ENCODE measurements around the gene PSMD1.

PSMD1 gene

DNA sequence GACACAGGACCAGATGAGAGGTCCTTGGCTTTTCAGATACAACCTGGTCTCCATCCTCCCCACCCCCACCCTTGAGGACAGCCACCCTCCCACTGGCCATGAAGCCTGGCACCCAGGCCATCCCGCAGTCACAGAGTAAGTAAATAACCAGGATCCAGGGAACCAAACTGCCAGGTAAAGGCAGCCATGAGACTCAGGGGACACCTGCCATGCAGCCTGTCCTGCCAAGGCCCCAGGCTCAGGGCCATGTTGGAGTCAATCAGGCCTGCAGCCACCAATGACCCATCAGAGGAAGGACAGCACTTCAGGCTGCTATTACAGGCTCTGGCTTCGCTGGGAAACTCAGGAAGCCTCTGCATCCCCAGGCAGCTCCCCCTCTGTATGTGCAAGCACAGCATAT is 45.1 kb upstream of the PSMD1 start:
- no peak overlapping the region for H3K4me3 ChIP-seq (ENCODE audit: low read depth in 1 of 2, low read length in 1 of 2)
- H3K36me3 ChIP-seq: no peaks in the 10 kb centered on the region
- H3K27ac ChIP-seq: no peak overlapping the region
- TF ChIP-seq, protein P1, sequence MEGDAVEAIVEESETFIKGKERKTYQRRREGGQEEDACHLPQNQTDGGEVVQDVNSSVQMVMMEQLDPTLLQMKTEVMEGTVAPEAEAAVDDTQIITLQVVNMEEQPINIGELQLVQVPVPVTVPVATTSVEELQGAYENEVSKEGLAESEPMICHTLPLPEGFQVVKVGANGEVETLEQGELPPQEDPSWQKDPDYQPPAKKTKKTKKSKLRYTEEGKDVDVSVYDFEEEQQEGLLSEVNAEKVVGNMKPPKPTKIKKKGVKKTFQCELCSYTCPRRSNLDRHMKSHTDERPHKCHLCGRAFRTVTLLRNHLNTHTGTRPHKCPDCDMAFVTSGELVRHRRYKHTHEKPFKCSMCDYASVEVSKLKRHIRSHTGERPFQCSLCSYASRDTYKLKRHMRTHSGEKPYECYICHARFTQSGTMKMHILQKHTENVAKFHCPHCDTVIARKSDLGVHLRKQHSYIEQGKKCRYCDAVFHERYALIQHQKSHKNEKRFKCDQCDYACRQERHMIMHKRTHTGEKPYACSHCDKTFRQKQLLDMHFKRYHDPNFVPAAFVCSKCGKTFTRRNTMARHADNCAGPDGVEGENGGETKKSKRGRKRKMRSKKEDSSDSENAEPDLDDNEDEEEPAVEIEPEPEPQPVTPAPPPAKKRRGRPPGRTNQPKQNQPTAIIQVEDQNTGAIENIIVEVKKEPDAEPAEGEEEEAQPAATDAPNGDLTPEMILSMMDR (IDR thresholded peaks at IDR 0.05): no peak
- H3K27me3 ChIP-seq: peaks cover 19% of the 10 kb centered on the region
- H3K4me1 ChIP-seq (ENCODE audit: control insufficient read depth in 1 of 2, insufficient read depth in 1 of 2, low read depth in 1 of 2, low read length in 1 of 2): no peaks in the 10 kb centered on the region
- no peaks in the 10 kb centered on the region for H3K9me3 ChIP-seq

DNA sequence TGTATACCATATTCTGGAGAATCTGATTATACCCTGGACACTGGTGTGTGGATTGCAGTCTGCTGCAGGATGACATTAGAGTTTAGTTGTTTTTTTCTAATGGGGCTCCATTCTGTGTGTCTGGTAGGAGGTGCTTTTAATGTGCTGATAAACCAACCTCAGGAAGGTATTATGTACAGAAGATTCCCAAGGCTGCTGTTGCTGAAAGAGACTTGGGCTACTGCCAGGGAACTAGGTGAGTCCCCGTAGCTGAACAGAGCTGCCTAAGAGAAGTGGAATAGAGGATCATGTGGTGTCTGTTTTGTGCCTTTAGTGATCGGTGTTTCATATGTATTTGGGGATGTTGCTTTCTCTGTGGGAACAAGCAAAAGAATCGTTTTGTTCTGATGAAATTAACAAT is 44.2 kb upstream of the PSMD1 start:
- H3K36me3 ChIP-seq: no peaks in the 10 kb centered on the region
- H3K4me3 ChIP-seq (ENCODE audit: low read depth in 1 of 2, low read length in 1 of 2): no peak overlapping the region
- TF ChIP-seq, protein P1 (IDR thresholded peaks at IDR 0.05): no peak
- H3K9me3 ChIP-seq: no peaks in the 10 kb centered on the region
- no peak overlapping the region for H3K27ac ChIP-seq
- H3K27me3 ChIP-seq: peaks cover 19% of the 10 kb centered on the region
- H3K4me1 ChIP-seq (ENCODE audit: control insufficient read depth in 1 of 2, insufficient read depth in 1 of 2, low read depth in 1 of 2, low read length in 1 of 2): no peaks in the 10 kb centered on the region

DNA sequence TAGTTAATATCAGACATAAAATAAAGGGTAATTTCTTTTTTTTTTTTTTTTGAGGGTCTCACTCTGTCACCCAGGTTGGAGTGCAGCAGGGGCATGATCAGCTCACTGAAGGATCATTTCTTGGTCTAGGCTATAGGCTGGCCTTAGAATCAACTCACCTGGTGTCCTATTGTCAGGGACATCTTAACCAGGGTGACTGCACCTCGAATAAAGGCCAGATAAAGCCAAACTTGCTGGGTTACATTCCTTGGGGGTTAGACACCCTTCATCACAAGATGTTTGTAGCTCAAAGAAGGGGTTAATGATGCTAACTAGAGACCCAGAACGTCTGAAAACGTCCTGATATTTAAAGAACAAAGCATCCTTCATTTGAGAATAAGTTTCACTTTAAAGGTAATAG is 42.8 kb upstream of the PSMD1 start:
- peaks cover 15% of the 10 kb centered on the region for H3K27me3 ChIP-seq
- H3K9me3 ChIP-seq: no peaks in the 10 kb centered on the region
- H3K4me1 ChIP-seq (ENCODE audit: control insufficient read depth in 1 of 2, insufficient read depth in 1 of 2, low read depth in 1 of 2, low read length in 1 of 2): no peaks in the 10 kb centered on the region
- H3K27ac ChIP-seq: no peak overlapping the region
- H3K36me3 ChIP-seq: no peaks in the 10 kb centered on the region
- TF ChIP-seq, protein P1 (IDR thresholded peaks at IDR 0.05): no peak
- no peak overlapping the region for H3K4me3 ChIP-seq (ENCODE audit: low read depth in 1 of 2, low read length in 1 of 2)

DNA sequence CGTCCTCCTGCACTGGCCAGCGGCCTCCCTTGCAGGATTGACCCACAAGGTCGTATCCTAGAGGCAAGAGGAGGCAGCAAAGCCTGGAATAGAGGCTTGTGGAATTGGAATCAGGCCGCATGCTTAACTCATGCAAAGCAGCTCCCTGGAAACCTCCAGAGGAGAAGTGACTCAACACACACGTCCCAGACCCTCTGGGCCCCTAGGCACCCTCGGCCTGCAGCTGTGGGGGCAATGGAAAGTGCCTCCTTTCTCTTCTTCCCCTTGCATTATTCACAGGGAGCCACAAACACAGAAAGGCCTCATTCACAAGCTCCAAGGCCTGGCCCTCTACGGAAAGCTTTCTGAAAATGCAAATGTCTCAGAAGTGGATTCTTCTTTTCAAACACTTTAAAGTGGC is 41.2 kb upstream of the PSMD1 start:
- TF ChIP-seq, protein P1 (IDR thresholded peaks at IDR 0.05): no peak
- Histone ChIP-seq H3K9me3 (no peaks in the 10 kb centered on the region), H3K36me3 (no peaks in the 10 kb centered on the region), H3K27ac (no peak overlapping the region), H3K4me3 (ENCODE audit: low read depth in 1 of 2, low read length in 1 of 2) (no peak overlapping the region), H3K27me3 (peaks cover 15% of the 10 kb centered on the region), H3K4me1 (ENCODE audit: control insufficient read depth in 1 of 2, insufficient read depth in 1 of 2, low read depth in 1 of 2, low read length in 1 of 2) (no peaks in the 10 kb centered on the region)

DNA sequence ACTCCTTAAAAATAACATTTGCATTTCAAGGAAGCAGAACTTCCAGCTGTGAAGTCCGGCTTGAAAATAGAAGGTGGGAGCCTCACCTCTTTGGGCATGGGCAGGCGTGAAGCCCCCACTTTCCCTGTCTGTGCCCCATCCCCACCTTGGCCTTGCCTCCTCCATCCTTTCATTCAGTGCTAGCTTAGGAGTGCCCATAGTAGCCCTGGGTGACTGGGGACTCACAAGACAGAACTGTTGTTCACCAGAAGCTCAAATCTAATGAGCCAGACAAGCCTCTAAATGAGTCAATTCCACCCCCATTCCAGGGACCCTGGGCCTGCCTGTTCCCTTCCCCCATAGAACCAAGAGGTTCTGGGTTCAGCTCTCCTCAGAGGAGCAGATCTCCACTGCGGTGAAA is 40.7 kb upstream of the PSMD1 start:
- Histone ChIP-seq H3K27me3 (peaks cover 15% of the 10 kb centered on the region), H3K4me1 (ENCODE audit: control insufficient read depth in 1 of 2, insufficient read depth in 1 of 2, low read depth in 1 of 2, low read length in 1 of 2) (no peaks in the 10 kb centered on the region), H3K27ac (no peak overlapping the region), H3K36me3 (no peaks in the 10 kb centered on the region), H3K9me3 (no peaks in the 10 kb centered on the region), H3K4me3 (ENCODE audit: low read depth in 1 of 2, low read length in 1 of 2) (no peak overlapping the region)
- TF ChIP-seq, protein P1 (IDR thresholded peaks at IDR 0.05): no peak
